Sigmoid colon (tissue), 7 donors: Measurements from ENCODE around the gene CTNNAL1. TPM values are rescaled to one million over a fixed set of nuclear protein-coding genes. Genes with fewer than 3 reads are reported as not detected.

Experiments used
- DNase-seq: peaks from one replicate; pipeline ENCODE4 v3.0.0-alpha.2; 2019
- H3K27ac ChIP-seq, 4 donors: fragments of 200-600 bp; sonication (generic); one replicate each; pipeline ENCODE4 v1.5.1; 2016 to 2019; ENCODE audit warnings: mild to moderate bottlenecking in 1 of 4
- H3K27me3 ChIP-seq, 3 donors: fragments of 200-600 bp; sonication (generic); one replicate each; pipeline ENCODE4 v1.5.1; 2019; ENCODE audit warnings: mild to moderate bottlenecking in 1 of 3
- H3K36me3 ChIP-seq, 4 donors: fragments of 200-600 bp; sonication (generic); one replicate each; pipeline ENCODE4 v1.5.1; 2016 to 2019
- H3K4me1 ChIP-seq, 4 donors: fragments of 200-600 bp; sonication (generic); one replicate each; pipeline ENCODE4 v1.5.1; 2017 to 2019
- H3K4me3 ChIP-seq, 4 donors: fragments of 200-600 bp; sonication (generic); one replicate each; pipeline ENCODE4 v1.5.1; 2017 to 2019; ENCODE audit warnings: mild to moderate bottlenecking in 2 of 4, moderate library complexity in 1 of 4
- H3K9me3 ChIP-seq, 4 donors: fragments of 200-600 bp in 3 of 4; sonication (generic) in 3 of 4; one replicate each; pipeline versions ENCODE4 v1.5.1 to v1.6.1; 2013 to 2019
- EP300 ChIP-seq, 4 donors: sonication (generic); formaldehyde crosslinking; IDR thresholded peaks; one replicate each; pipeline ENCODE4 v1.6.1; 2017; ENCODE audit warnings: antibody characterized with exemption in 4 of 4
- POLR2A ChIP-seq, 2 donors: fragments of 450-650 bp; IDR thresholded peaks; one replicate each; pipeline ENCODE4 v1.6.1; 2016; ENCODE audit warnings: antibody characterized with exemption in 2 of 2, mild to moderate bottlenecking in 2 of 2, moderate library complexity in 2 of 2
- POLR2AphosphoS5 ChIP-seq, 4 donors: sonication (generic); formaldehyde crosslinking; IDR thresholded peaks; one replicate each; pipeline ENCODE4 v1.6.1; 2017; ENCODE audit warnings: antibody characterized with exemption in 4 of 4
- WGBS, 2 donors: extraction: QIAGEN DNeasy Blood & Tissue Kit; methylation state at CpG; one replicate each; pipeline ENCODE4 v1.1.7; 2013; 5-methylcytosine and 5-hydroxymethylcytosine counted together
- intact Hi-C: fragments of 100-400 bp; cut with DNase I; formaldehyde crosslinking; loops from one replicate; pipeline ENCODE4 v1.15.1; 2023
- polyA plus RNA-seq, 3 donors: library from polyadenylated mRNA; stranded (reverse); fragments of 200-250 nt; gene quantifications; one replicate each; pipeline ENCODE4 v1.2.3, GENCODE V29; 2013
- total RNA-seq, 4 donors: library from RNA; depleted of rRNA; stranded (reverse); fragments of >200 nt; gene quantifications; one replicate each; pipeline ENCODE4 v1.1.0, GENCODE V29; 2016
- TF ChIP-seq, protein P1 (sequence below), 4 experiments: fragments of 450-650 bp in 3 of 4; fragments of 200-600 bp in 1 of 4; IDR thresholded peaks; one replicate each; pipeline ENCODE4 v1.5.1; 2016 to 2019; ENCODE audit warnings: antibody characterized with exemption in 4 of 4, mild to moderate bottlenecking in 3 of 4, moderate library complexity in 2 of 4
- donor health status: healthy with polysubstance abuse.
- donor health status: Bipolar disorder and iron deficiency.
- donor health status: healthy.

The CTNNAL1 gene
- total and polyA plus RNA-seq, 7 donors = 18.7 to 56.8 (median 36.4) TPM

DNA sequence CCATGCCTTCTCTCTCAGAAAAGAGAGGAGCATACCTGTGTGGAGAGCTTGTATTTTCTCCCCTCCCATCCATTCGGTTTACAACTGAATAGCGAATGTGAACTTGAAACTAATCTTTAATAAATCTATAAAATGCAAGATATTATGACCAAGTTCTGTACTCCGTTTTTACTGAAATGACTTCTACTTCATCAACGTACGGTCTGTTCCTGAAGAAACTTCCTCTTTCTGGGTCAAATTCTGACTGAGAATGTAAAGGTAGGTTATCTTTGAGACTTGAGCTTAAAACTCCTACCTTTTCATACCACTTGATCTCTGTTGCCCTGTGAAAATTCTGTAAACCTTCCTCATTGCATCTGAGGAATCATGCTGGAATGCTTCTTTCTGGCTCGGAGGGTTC lies 4.2 kb upstream of the CTNNAL1 start:
- Histone ChIP-seq H3K27me3 (no peaks in the 10 kb centered on the region), H3K9me3 (no peaks in the 10 kb centered on the region), H3K4me3 (no peak overlapping the region), H3K4me1 (peaks cover 0 to 23% (median 13%) of the 10 kb centered on the region in 4 donors), H3K27ac (no peak overlapping the region), H3K36me3 (peaks cover 0 to 25% (median 0%) of the 10 kb centered on the region in 4 donors)
- WGBS, 2 donors = 83 to 90% methylated on average over 6 of the region's 6 CpGs
- DNase-seq = no peak
- TF ChIP-seq EP300 (IDR thresholded peaks at IDR 0.05) (no peak), POLR2A (IDR thresholded peaks at IDR 0.05) (no peak), POLR2AphosphoS5 (IDR thresholded peaks at IDR 0.05) (no peak)
- TF ChIP-seq, protein P1, sequence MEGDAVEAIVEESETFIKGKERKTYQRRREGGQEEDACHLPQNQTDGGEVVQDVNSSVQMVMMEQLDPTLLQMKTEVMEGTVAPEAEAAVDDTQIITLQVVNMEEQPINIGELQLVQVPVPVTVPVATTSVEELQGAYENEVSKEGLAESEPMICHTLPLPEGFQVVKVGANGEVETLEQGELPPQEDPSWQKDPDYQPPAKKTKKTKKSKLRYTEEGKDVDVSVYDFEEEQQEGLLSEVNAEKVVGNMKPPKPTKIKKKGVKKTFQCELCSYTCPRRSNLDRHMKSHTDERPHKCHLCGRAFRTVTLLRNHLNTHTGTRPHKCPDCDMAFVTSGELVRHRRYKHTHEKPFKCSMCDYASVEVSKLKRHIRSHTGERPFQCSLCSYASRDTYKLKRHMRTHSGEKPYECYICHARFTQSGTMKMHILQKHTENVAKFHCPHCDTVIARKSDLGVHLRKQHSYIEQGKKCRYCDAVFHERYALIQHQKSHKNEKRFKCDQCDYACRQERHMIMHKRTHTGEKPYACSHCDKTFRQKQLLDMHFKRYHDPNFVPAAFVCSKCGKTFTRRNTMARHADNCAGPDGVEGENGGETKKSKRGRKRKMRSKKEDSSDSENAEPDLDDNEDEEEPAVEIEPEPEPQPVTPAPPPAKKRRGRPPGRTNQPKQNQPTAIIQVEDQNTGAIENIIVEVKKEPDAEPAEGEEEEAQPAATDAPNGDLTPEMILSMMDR (IDR thresholded peaks at IDR 0.05) = no peak
- intact Hi-C loops = no loop called here

- Histone ChIP-seq H3K9me3 (no peaks in the 10 kb centered on the region), H3K36me3 (peaks cover 0 to 25% (median 0%) of the 10 kb centered on the region in 4 donors), H3K27me3 (no peaks in the 10 kb centered on the region), H3K27ac (no peak overlapping the region), H3K4me1 (peaks cover 0 to 24% (median 16%) of the 10 kb centered on the region in 4 donors), H3K4me3 (no peak overlapping the region)
- no peak for DNase-seq
- intact Hi-C loops = no loop called here
- TF ChIP-seq, protein P1 (IDR thresholded peaks at IDR 0.05) = no peak
- TF ChIP-seq POLR2A (IDR thresholded peaks at IDR 0.05) (no peak), EP300 (IDR thresholded peaks at IDR 0.05) (no peak), POLR2AphosphoS5 (IDR thresholded peaks at IDR 0.05) (no peak)
These were observed 3.8 kb upstream of the CTNNAL1 start for GRCh38 chr9:109017061-109017460.

DNA sequence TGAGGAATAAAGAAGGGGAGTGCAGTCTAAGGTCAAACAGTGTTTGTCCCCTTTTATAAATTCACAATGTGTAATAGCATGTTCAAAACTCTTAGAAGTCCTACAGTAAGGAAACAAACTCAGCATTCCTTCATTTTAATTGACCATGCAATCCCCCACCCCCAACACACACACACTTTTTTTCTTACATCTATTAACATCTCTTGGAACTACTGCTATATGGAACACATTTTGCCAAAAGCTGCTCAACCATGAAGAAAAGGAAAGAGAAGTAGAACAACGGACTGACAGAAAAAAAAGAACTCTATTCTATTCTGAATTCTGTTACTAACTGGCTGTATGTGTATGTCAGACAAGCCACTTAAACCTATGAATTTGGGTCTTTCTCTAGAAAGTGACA lies 2.8 kb upstream of the CTNNAL1 start:
- H3K9me3 ChIP-seq = no peaks in the 10 kb centered on the region
- H3K4me3 ChIP-seq = no peak overlapping the region
- peaks cover 0 to 25% (median 0%) of the 10 kb centered on the region in 4 donors for H3K36me3 ChIP-seq
- no peaks in the 10 kb centered on the region for H3K27me3 ChIP-seq
- intact Hi-C loops = no loop called here
- H3K27ac ChIP-seq = no peak overlapping the region
- peaks cover 0 to 33% (median 25%) of the 10 kb centered on the region in 4 donors for H3K4me1 ChIP-seq
- DNase-seq = no peak
- 74 to 99% methylated on average over 1 of the region's 1 CpG for WGBS, 2 donors
- no peak for TF ChIP-seq EP300 (IDR thresholded peaks at IDR 0.05)

DNA sequence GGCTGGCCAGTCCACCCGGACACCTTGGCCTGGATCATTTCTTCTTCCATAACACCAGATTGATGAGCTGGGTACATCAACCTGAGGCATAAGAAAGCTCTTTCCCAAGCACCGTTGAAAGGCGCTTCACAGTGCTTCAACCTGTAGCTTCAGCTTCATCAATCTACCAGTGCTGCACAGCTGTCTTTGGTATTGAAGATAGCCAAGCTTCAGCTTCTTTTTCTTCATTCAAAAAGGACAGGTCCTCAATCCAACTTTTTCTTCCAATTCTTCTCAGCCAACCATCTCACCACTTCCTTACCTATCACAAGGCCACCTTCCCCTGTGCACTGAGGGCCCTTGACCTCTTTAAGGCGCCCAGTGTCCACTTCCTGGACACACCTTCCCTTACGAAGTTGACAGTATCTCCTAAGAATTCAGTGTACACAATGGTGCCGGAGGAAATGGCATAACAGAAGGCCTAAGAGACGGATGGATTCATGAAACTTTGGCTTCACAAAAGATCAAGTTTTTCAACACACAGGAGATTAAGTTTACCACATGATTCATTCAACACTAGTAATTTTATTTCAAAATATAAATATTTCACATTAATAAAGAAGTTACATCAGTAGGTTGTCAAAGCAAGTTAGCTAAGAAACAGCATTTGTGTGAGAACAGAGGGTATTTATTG lies 1.4 kb upstream of the CTNNAL1 start:
- no peak for DNase-seq
- H3K27me3 ChIP-seq = no peaks in the 10 kb centered on the region
- no peak overlapping the region for H3K4me3 ChIP-seq
- H3K4me1 ChIP-seq = peaks cover 0 to 46% (median 37%) of the 10 kb centered on the region in 4 donors
- H3K27ac ChIP-seq = peak overlapping the region; percentile 96 to 100 (median 97)
- 79 to 88% methylated on average over 7 of the region's 7 CpGs for WGBS, 2 donors
- peaks cover 0 to 15% (median 0%) of the 10 kb centered on the region in 4 donors for H3K36me3 ChIP-seq
- H3K9me3 ChIP-seq = no peaks in the 10 kb centered on the region
- TF ChIP-seq, protein P1 (IDR thresholded peaks at IDR 0.05) = no peak
- TF ChIP-seq POLR2A (IDR thresholded peaks at IDR 0.05) (no peak), EP300 (IDR thresholded peaks at IDR 0.05) (no peak), POLR2AphosphoS5 (IDR thresholded peaks at IDR 0.05) (no peak)
- intact Hi-C loops = loop anchor here (5.0 kb wide), 2 partner anchors 82 to 103 kb away; partner anchors contain the start of genes ABITRAM, ELP1 and TMEM245

- H3K4me1 ChIP-seq = peaks cover 0 to 46% (median 37%) of the 10 kb centered on the region in 4 donors
- peak in 1 of 4 donors; percentile 24 for TF ChIP-seq POLR2AphosphoS5 (IDR thresholded peaks at IDR 0.05)
- TF ChIP-seq, protein P1 (IDR thresholded peaks at IDR 0.05) = no peak
- peak overlapping the region; percentile 25 to 95 (median 78) for H3K4me3 ChIP-seq
- no peaks in the 10 kb centered on the region for H3K27me3 ChIP-seq
- peak overlapping the region; percentile 96 to 100 (median 97) for H3K27ac ChIP-seq
- intact Hi-C loops = loop anchor here (5.0 kb wide), 2 partner anchors 82 to 103 kb away; partner anchors contain the start of genes ABITRAM, ELP1 and TMEM245
- H3K36me3 ChIP-seq = peaks cover 0 to 7% (median 0%) of the 10 kb centered on the region in 4 donors
- WGBS, 2 donors = 30 to 33% methylated on average over 19 of the region's 19 CpGs
- no peaks in the 10 kb centered on the region for H3K9me3 ChIP-seq
- no peak for DNase-seq
These were observed 644 bp upstream of the CTNNAL1 start for GRCh38 chr9:109013679-109014607.
